GM19468 (cell line): Measurements from ENCODE around the gene PTEN.

Experiments
- ATAC-seq: cut with Tn5 transposase; IDR thresholded peaks from one replicate; pipeline ENCODE4 v1.9.1; 2021; ENCODE audit warnings: mild to moderate bottlenecking, moderate library complexity, moderate number of reproducible peaks; ENCODE audit not compliant: unreplicated experiment; ENCODE audit errors: extremely low read depth

The PTEN gene

GRCh38 chr10:87915406-87915805 is 52.0 kb downstream of the PTEN start:
- ATAC-seq: no peak

- no peak for ATAC-seq
Observed at GRCh38 chr10:87915989-87916388, 52.6 kb downstream of the PTEN start.

GRCh38 chr10:87916515-87916914 is 53.1 kb downstream of the PTEN start:
- ATAC-seq: no peak

GRCh38 chr10:87918254-87918859 is 54.9 kb downstream of the PTEN start:
- no peak for ATAC-seq

GRCh38 chr10:87920538-87920937 is 57.1 kb downstream of the PTEN start:
- no peak for ATAC-seq

GRCh38 chr10:87921931-87922688 is 58.7 kb downstream of the PTEN start:
- no peak for ATAC-seq

- ATAC-seq: no peak
Observed at GRCh38 chr10:87923233-87923632, 59.8 kb downstream of the PTEN start.

- no peak for ATAC-seq
Observed at GRCh38 chr10:87925570-87925969, 62.1 kb downstream of the PTEN start.

- ATAC-seq: no peak
Observed at GRCh38 chr10:87927091-87927490, 63.7 kb downstream of the PTEN start.

GRCh38 chr10:87928996-87929395 is 65.6 kb downstream of the PTEN start:
- no peak for ATAC-seq

- no peak for ATAC-seq
Observed at GRCh38 chr10:87930141-87930540, 66.7 kb downstream of the PTEN start.

- ATAC-seq: no peak
Observed at GRCh38 chr10:87930934-87931835, 67.8 kb downstream of the PTEN start.

GRCh38 chr10:87931836-87932230 is 68.4 kb downstream of the PTEN start:
- ATAC-seq: no peak

GRCh38 chr10:87935290-87936141 is 72.1 kb downstream of the PTEN start:
- ATAC-seq: no peak

GRCh38 chr10:87940210-87940609 is 76.8 kb downstream of the PTEN start:
- no peak for ATAC-seq

GRCh38 chr10:87942884-87943527 is 79.6 kb downstream of the PTEN start:
- no peak for ATAC-seq

- no peak for ATAC-seq
Observed at GRCh38 chr10:87945984-87946383, 82.6 kb downstream of the PTEN start.

- ATAC-seq: no peak
Observed at GRCh38 chr10:87952612-87953011, 89.2 kb downstream of the PTEN start.

- ATAC-seq: no peak
Observed at GRCh38 chr10:87956055-87956454, 92.6 kb downstream of the PTEN start.

- ATAC-seq: no peak
Observed at GRCh38 chr10:87957702-87958101, 94.3 kb downstream of the PTEN start.
